ENCODE measurements around the gene ITGB6.

The ITGB6 gene

DNA sequence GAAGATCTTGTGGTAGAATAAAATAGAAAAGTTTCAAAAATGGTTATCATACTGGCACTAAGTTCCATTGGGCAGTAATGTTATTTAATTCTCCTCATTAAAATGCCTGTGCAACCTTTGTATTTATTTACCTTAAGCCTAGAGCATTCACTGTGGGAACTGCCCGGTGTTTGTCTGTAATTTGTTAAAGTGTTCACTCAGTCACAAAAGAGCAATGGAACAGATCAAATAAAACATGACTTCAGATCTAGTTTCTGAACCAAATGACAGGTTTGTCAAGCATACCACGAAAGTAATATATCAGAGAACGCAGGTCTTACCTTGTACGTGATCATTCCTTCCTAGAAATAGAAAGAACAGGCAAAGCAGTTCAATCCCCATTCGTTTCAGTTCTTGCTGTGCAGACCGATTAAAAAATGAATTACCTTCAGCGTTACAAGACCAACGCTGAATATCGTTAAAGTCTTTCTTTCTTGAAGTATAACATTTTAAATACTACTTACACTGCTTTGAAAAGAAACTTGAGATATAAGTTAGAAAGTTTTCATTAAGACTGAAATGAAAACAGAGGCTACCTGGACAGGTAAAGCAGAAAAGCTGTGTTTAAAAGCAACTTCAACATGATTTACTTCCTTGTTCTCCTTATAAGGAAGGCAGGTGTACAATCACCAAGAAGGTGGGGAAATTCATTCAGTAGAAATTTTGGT, at the start of gene ITGB6:
ITGB6 (minus strand) TSS at position 590 of the 707 bp plus-strand sequence; CDS start at position 381, 209 bp downstream.
- no peak for DNase-seq
- in situ Hi-C loops (cut with HindIII; ENCODE audit: low pct_ligation_motif_present, low pct_unique_long_range_greater_than_20kb, low sequenced_read_pairs): no loop called here

DNA sequence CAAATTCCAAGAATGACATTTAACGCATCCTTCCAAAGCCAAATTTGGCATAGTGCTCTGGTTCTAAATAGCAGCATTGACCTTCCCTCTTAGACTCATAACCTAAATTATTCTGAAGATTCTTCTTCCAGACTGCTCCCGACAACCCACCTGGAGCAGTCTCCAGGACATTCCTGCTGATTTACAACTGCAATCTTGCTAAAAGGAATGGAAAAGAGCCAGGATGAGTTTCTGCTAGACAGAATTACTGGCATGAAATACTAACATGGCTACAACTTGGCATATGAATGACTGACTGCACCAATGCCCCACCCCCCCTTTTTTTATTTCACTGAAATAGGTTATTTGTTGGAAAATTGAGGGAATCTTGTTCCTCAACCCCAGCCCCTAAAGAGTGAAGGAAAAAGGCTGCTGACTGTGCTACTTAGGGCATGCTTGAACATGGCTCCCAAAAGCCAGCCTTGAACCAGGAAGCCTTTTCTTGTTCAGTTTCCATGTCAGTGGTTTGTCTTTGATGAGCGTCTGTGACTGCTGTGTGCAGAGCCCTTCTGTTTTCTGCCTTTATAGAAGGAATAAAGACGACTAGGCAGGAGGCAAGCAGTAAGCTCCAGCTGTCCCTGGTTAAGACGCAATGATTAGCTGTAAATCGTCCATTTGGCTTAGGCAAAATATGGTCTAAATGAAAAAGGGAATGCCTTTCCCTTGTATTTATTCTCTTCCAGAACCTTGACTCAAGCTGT, 47.4 kb upstream of the ITGB6 start:
- in situ Hi-C loops (cut with HindIII; ENCODE audit: low pct_ligation_motif_present, low pct_unique_long_range_greater_than_20kb, low sequenced_read_pairs): no loop called here

DNA sequence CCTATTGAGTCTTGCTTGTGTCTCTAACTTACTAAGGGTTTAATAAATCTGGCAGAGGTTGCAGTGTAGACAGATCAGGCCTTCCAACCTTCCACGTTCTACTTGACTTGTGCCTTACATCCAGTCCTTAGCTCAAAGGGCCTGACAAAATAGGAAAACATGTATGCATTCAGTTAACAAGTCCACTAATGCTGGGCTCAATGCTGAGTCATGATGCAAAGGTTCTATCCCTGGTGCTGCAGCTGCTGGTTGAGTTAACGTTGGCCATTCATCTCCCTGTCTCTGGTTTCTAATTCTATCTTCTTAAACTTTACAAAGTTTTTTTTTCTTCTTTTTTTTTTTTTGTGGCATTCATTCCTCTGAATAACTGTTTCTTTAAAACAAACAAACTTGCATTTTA, 46.3 kb upstream of the ITGB6 start:
- DNase-seq: peak; percentile 30
- in situ Hi-C loops (cut with HindIII; ENCODE audit: low pct_ligation_motif_present, low pct_unique_long_range_greater_than_20kb, low sequenced_read_pairs): no loop called here

More for the DNA sequence above, 47.4 kb upstream of the ITGB6 start:
- no peak for DNase-seq

GRCh38 chr2:160245614-160246155, 45.6 kb upstream of the ITGB6 start:
- DNase-seq: no peak
- in situ Hi-C loops (cut with HindIII; ENCODE audit: low pct_ligation_motif_present, low pct_unique_long_range_greater_than_20kb, low sequenced_read_pairs): no loop called here

DNA sequence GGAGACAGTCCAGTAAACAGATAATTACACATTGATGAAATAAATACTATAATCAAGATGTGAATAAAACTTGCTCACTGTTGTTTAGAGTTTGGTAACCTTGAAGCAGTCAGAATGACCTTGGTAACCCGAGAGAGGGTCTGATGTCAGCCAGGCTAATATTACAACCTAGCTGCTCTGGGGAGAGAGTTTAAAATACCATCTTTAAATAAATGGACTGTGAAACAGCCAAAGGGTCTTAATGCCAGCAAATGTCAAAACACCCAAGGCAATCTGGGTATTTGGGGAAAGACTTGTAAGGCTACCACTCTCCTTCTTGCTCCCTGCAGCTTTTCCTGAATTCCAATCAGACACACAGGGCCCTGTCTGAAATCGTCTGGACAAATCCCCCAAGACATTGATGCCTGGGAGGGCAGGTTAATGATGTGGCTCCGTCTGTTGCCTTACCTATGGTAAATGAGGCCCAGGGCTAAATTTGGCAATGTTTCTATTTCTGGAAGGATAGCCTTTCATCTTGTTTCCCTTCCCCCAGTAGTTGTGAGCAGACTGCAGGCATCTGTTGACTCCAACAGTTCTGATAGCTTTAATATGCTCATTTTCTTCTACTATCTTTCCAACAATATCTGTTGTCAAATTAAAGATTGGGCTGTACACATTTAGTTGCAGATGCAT, 43.0 kb upstream of the ITGB6 start:
- no peak for DNase-seq
- in situ Hi-C loops (cut with HindIII; ENCODE audit: low pct_ligation_motif_present, low pct_unique_long_range_greater_than_20kb, low sequenced_read_pairs): no loop called here

- in situ Hi-C loops (cut with HindIII; ENCODE audit: low pct_ligation_motif_present, low pct_unique_long_range_greater_than_20kb, low sequenced_read_pairs): no loop called here
- DNase-seq: peak; percentile 78
Observed at GRCh38 chr2:160241251-160242137, 41.4 kb upstream of the ITGB6 start.

GRCh38 chr2:160239436-160239835, 39.4 kb upstream of the ITGB6 start:
- DNase-seq: no peak
- in situ Hi-C loops (cut with HindIII; ENCODE audit: low pct_ligation_motif_present, low pct_unique_long_range_greater_than_20kb, low sequenced_read_pairs): no loop called here

DNA sequence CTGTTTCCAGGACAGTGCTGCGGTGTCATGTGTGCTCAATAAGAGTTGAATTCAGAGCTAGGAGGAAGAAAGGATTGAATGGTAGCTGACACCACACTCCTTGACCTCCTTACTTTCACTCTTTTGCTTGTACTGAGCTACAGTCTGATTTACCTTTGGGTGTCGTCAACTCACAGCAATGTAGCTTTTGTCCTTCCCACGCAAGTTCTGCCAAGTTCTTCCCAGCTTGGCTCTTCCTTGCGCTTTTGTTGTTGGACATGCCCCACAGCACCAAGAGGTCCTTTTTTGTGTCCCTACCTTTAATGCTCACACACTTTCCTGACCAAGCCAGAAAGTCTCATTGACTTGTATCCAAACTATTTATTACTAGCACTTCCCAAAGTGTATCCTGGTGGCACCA, 38.3 kb upstream of the ITGB6 start:
- DNase-seq: no peak
- in situ Hi-C loops (cut with HindIII; ENCODE audit: low pct_ligation_motif_present, low pct_unique_long_range_greater_than_20kb, low sequenced_read_pairs): no loop called here

DNA sequence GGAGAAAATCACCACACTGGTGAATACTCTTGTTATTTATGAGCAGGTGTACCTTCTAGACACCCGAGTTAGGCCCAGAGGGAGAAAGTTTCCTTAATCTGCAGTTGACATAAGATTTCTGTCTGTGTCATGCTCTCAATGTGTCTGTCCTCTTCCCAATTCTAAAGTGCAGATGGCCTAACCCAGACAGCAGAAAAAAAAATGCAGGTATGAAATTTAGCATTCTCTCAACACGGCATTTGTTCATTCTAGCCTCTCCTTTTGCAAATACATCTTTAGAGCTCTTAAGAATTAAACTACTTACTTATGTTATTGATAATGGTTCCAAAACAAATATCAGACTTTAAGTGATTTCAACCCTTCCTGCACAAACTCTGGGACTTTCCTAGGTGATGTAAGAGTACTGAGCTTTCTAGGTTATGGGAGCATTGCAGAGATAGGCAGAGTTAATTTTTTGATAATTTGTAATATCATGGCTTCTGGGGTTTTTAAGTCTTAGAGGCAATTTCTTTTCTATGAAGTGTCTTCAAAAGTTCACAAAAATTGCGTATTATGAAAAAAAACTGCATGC, 32.9 kb upstream of the ITGB6 start:
- in situ Hi-C loops (cut with HindIII; ENCODE audit: low pct_ligation_motif_present, low pct_unique_long_range_greater_than_20kb, low sequenced_read_pairs): no loop called here
- DNase-seq: no peak

GRCh38 chr2:160229591-160229990, 29.5 kb upstream of the ITGB6 start:
- DNase-seq: peak; percentile 32
- in situ Hi-C loops (cut with HindIII; ENCODE audit: low pct_ligation_motif_present, low pct_unique_long_range_greater_than_20kb, low sequenced_read_pairs): no loop called here

GRCh38 chr2:160228141-160228917, 28.3 kb upstream of the ITGB6 start:
- DNase-seq: peak; percentile 97
- in situ Hi-C loops (cut with HindIII; ENCODE audit: low pct_ligation_motif_present, low pct_unique_long_range_greater_than_20kb, low sequenced_read_pairs): no loop called here

DNA sequence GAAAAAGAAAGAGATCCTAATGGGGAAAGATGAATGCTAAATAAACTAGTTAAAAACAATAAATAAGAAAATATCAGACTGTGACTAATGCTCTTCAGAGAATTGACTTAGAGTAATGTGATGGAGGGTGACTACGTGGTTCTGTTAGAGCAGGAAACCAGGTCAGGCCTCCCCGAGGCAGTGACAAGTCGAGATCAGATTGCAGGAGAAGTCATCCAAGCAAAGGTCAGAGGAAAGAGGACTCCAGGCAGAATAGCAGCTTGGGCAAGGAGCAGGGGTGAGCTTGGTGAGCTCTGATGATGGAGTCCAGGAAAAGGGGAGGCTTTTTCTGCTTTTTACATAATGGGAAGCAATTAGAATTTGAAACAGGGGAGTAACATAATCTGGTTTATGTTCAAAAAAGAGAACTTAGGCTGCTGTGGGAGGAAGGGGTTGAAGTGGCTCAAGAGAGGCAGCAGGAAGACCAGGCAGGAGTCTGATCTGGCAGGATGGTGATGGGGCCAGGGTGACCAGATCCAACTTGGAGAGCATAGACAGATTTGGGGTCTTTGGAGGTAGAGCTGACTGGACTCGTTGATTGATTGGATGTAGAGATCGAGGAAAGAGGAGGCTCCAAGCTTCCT, 27.3 kb upstream of the ITGB6 start:
- no peak for DNase-seq
- in situ Hi-C loops (cut with HindIII; ENCODE audit: low pct_ligation_motif_present, low pct_unique_long_range_greater_than_20kb, low sequenced_read_pairs): no loop called here

- in situ Hi-C loops (cut with HindIII; ENCODE audit: low pct_ligation_motif_present, low pct_unique_long_range_greater_than_20kb, low sequenced_read_pairs): no loop called here
- no peak for DNase-seq
Observed at GRCh38 chr2:160226367-160226766, 26.3 kb upstream of the ITGB6 start.

DNA sequence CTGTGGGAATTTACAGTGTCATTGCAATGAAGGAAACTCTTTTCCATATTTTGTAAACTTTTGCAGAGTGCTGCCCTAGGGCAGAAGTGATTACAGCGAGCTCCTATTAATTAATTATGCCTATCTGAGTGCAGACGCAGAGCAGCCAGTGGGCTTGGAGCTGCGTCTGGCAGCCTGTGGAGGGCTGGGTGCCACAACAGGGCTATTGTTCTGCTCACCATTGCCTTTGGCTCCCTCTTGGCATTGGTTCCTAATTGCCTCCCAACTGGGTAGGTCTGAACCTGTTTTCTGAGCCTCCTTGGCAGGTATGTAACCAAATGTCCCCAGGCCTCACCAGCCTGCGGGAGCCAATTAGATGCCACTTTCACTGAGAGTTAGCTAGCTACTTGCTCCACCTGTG, 25.6 kb upstream of the ITGB6 start:
- in situ Hi-C loops (cut with HindIII; ENCODE audit: low pct_ligation_motif_present, low pct_unique_long_range_greater_than_20kb, low sequenced_read_pairs): no loop called here
- no peak for DNase-seq

- in situ Hi-C loops (cut with HindIII; ENCODE audit: low pct_ligation_motif_present, low pct_unique_long_range_greater_than_20kb, low sequenced_read_pairs): no loop called here
- no peak for DNase-seq
Observed at GRCh38 chr2:160224507-160224906, 24.4 kb upstream of the ITGB6 start.

DNA sequence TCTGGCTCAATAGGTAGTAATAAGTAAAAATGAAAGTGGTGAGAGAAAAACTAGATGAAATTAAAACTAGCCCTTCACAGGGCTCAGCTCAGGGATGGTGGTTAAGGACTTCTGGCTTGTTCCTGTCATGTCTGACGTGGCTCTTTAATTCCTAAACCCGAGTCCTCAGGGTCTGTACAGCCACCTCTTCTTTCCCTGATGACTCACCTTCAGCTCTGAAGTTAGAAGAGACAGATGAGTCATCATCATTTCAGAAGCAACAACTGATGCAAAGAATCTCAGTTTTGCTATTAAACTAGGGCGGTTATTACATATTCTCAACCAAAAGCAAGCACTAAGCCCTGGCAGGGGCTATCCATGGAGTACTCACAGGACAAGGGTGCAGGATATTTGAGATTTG, 24.0 kb upstream of the ITGB6 start:
- in situ Hi-C loops (cut with HindIII; ENCODE audit: low pct_ligation_motif_present, low pct_unique_long_range_greater_than_20kb, low sequenced_read_pairs): no loop called here
- DNase-seq: peak; percentile 99

GRCh38 chr2:160223560-160223959, 23.5 kb upstream of the ITGB6 start:
- in situ Hi-C loops (cut with HindIII; ENCODE audit: low pct_ligation_motif_present, low pct_unique_long_range_greater_than_20kb, low sequenced_read_pairs): no loop called here

More at GRCh38 chr2:160223560-160223959, 23.5 kb upstream of the ITGB6 start:
- DNase-seq: no peak
